B cell (primary cell): ENCODE data around the gene APIP.

Source experiments
- CTCF ChIP-seq: fragments of 200-600 bp; IDR thresholded peaks from one replicate; pipeline ENCODE4 v1.8.0; 2022; ENCODE audit warnings: antibody characterized with exemption, mild to moderate bottlenecking
- EZH2 ChIP-seq: IDR thresholded peaks from 2 replicates; pipeline ENCODE4 v1.6.1; 2012; ENCODE audit warnings: borderline replicate concordance, low read depth, mild to moderate bottlenecking, moderate library complexity, low read length; ENCODE audit not compliant: insufficient read depth, poor library complexity, severe bottlenecking

- TF ChIP-seq EZH2, result no peak
- TF ChIP-seq CTCF, result no peak
Observed at GRCh38 chr11:34910817-34911216, 5.4 kb downstream of the APIP start.
